HL-60 (cell line): ENCODE data around the gene CDYL2.

ENCODE experiments used
- DNase-seq, 2 experiments: peaks; one replicate each; pipeline ENCODE4 v3.0.0-alpha.2; 2010 to 2020; ENCODE audit warnings: low read depth in 1 of 2, low spot score in 1 of 2
- H3K27ac ChIP-seq: fragments of 250-450 bp; sonication (Bioruptor Pico); replicated peaks from 2 replicates; pipeline ENCODE4 v1.5.1; 2020; ENCODE audit warnings: mild to moderate bottlenecking, moderate library complexity
- H3K27me3 ChIP-seq: fragments of 250-450 bp; sonication (Bioruptor Pico); 2 replicates; pipeline ENCODE4 v1.5.1; 2021; ENCODE audit warnings: mild to moderate bottlenecking, moderate library complexity; ENCODE audit not compliant: insufficient read depth, poor library complexity, severe bottlenecking
- H3K4me3 ChIP-seq: replicated peaks from 2 replicates; pipeline ENCODE4 v1.5.1; 2011; ENCODE audit warnings: mild to moderate bottlenecking, control low read depth, low read length; ENCODE audit not compliant: insufficient read depth
- GABPA ChIP-seq: IDR thresholded peaks from 2 replicates; pipeline ENCODE4 v1.6.1; 2012; ENCODE audit warnings: low read depth
- POLR2AphosphoS5 ChIP-seq: IDR thresholded peaks from 2 replicates; pipeline ENCODE4 v1.6.1; 2012; ENCODE audit warnings: low read depth
- SPI1 ChIP-seq: IDR thresholded peaks from 2 replicates; pipeline ENCODE4 v1.6.1; 2012; ENCODE audit warnings: low read depth, mild to moderate bottlenecking, borderline replicate concordance
- TF ChIP-seq, protein P1 (sequence below): IDR thresholded peaks from 2 replicates; pipeline ENCODE4 v1.6.1; 2012; ENCODE audit warnings: low read depth; ENCODE audit not compliant: insufficient replicate concordance
- TF ChIP-seq, protein P2 (sequence below): IDR thresholded peaks from one replicate; pipeline ENCODE4 v1.5.1; 2011; ENCODE audit warnings: low read length, control low read depth, inconsistent platforms; ENCODE audit not compliant: insufficient read depth

Gene CDYL2

DNA sequence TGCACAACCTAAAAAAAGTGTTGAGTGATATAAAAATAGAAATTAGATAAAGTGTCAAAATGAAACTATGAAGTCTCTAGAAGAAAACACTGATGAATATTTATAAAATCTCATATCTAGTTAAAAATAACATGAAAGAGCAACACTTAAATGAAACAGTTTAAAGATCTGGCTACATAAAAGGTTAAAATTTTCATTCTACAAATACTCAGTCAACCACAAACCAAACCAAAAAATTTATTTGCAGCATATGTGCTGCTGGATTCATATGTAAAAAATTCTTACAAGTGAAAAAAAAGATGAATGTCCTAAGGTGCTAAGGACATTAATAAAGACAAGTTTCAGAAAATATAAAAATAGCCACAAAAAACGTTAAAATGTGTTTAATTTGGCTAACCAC lies 22.6 kb upstream of the CDYL2 start:
- TF ChIP-seq GABPA (no peak), SPI1 (no peak), POLR2AphosphoS5 (no peak)
- TF ChIP-seq, protein P1, sequence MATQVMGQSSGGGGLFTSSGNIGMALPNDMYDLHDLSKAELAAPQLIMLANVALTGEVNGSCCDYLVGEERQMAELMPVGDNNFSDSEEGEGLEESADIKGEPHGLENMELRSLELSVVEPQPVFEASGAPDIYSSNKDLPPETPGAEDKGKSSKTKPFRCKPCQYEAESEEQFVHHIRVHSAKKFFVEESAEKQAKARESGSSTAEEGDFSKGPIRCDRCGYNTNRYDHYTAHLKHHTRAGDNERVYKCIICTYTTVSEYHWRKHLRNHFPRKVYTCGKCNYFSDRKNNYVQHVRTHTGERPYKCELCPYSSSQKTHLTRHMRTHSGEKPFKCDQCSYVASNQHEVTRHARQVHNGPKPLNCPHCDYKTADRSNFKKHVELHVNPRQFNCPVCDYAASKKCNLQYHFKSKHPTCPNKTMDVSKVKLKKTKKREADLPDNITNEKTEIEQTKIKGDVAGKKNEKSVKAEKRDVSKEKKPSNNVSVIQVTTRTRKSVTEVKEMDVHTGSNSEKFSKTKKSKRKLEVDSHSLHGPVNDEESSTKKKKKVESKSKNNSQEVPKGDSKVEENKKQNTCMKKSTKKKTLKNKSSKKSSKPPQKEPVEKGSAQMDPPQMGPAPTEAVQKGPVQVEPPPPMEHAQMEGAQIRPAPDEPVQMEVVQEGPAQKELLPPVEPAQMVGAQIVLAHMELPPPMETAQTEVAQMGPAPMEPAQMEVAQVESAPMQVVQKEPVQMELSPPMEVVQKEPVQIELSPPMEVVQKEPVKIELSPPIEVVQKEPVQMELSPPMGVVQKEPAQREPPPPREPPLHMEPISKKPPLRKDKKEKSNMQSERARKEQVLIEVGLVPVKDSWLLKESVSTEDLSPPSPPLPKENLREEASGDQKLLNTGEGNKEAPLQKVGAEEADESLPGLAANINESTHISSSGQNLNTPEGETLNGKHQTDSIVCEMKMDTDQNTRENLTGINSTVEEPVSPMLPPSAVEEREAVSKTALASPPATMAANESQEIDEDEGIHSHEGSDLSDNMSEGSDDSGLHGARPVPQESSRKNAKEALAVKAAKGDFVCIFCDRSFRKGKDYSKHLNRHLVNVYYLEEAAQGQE = no peak
- TF ChIP-seq, protein P2, sequence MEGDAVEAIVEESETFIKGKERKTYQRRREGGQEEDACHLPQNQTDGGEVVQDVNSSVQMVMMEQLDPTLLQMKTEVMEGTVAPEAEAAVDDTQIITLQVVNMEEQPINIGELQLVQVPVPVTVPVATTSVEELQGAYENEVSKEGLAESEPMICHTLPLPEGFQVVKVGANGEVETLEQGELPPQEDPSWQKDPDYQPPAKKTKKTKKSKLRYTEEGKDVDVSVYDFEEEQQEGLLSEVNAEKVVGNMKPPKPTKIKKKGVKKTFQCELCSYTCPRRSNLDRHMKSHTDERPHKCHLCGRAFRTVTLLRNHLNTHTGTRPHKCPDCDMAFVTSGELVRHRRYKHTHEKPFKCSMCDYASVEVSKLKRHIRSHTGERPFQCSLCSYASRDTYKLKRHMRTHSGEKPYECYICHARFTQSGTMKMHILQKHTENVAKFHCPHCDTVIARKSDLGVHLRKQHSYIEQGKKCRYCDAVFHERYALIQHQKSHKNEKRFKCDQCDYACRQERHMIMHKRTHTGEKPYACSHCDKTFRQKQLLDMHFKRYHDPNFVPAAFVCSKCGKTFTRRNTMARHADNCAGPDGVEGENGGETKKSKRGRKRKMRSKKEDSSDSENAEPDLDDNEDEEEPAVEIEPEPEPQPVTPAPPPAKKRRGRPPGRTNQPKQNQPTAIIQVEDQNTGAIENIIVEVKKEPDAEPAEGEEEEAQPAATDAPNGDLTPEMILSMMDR = no peak
- DNase-seq = no peak
- Histone ChIP-seq H3K4me3 (no peak overlapping the region), H3K27ac (no peak overlapping the region), H3K27me3 (peaks cover 1% of the 10 kb centered on the region)

DNA sequence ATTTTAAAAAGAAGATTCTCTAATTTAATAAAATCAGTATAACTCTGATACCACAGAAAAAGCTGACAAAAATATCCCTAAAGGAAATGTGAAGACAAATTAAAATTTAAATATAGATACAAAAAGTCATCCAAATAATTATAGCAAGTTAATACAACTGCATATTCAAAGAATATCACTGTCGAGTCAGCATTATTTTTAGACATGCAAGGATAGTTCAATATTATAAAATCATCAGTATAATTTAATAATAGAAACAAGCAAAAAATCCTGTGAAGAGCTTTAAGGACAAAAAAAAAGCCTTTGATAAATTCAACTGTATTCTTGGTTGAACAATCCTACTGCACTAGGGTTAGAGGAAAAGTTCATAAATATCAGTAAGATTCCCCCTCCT lies 21.0 kb upstream of the CDYL2 start:
- no peak overlapping the region for H3K4me3 ChIP-seq
- DNase-seq = no peak
- H3K27ac ChIP-seq = no peak overlapping the region
- TF ChIP-seq, protein P2 = no peak
- TF ChIP-seq GABPA = no peak
- TF ChIP-seq, protein P1 = no peak
- TF ChIP-seq SPI1 = no peak
- no peak for TF ChIP-seq POLR2AphosphoS5
- peaks cover 7% of the 10 kb centered on the region for H3K27me3 ChIP-seq

DNA sequence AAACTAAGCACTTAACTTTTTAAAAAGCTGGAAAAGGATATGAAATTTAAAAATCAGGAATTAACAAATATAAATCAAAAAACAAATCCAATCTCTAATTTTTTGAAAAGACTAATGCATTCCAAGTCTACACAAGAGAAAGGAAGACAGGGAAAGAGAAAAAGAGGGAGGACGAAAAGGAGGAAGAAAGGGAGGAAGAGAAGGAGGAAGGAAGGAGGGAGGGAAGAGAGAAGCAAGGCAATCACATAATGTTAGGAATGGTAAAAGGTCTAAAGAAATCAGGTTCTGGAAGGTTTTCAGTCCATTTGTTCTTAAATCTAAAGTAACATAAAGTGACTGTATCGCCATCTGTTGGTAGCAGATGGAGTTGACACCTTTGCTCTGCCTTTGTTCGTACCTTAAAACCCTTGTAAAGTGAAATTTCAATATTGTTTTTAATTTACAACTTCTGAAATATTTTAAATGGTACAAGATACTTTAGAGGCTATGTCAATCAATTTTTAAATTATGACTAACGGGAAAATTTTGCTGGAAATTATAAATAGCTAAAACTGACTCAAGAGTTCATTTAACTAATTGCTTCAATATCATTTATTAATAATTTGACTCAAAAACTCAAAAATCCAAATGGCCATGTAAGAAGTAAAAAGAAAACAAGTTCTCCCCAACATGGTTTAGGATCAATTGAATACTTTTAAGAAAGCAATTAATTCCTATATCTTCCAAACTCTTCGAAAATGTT lies 20.4 kb upstream of the CDYL2 start:
- TF ChIP-seq, protein P2 = peak; percentile 78
- TF ChIP-seq POLR2AphosphoS5 = no peak
- no peak for DNase-seq
- Histone ChIP-seq H3K27ac (no peak overlapping the region), H3K27me3 (peaks cover 7% of the 10 kb centered on the region), H3K4me3 (no peak overlapping the region)

DNA sequence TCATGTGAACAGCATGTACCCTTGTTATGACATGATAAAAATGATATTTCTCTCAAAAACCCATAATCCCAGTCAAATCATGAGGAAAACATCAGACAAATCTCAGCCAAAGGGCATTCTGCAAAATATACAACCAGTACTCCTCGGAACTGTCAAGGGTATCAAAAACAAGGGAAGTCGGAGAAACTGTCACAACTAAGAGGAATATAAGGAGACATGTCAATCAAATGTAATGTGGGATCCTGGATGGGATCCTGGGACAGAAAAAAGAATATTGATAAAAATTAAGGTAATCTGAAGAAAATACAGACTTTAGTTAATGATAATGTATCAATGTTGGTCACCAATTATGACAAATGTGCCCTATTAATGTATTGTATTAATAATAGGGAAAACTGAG lies 15.6 kb upstream of the CDYL2 start:
- Histone ChIP-seq H3K4me3 (no peak overlapping the region), H3K27me3 (peaks cover 7% of the 10 kb centered on the region), H3K27ac (no peak overlapping the region)
- TF ChIP-seq, protein P1 = no peak
- TF ChIP-seq POLR2AphosphoS5 = no peak
- TF ChIP-seq, protein P2 = no peak
- no peak for TF ChIP-seq GABPA
- TF ChIP-seq SPI1 = no peak
- no peak for DNase-seq
